ENCODE results near the gene ASCL5.

ASCL5 gene

DNA sequence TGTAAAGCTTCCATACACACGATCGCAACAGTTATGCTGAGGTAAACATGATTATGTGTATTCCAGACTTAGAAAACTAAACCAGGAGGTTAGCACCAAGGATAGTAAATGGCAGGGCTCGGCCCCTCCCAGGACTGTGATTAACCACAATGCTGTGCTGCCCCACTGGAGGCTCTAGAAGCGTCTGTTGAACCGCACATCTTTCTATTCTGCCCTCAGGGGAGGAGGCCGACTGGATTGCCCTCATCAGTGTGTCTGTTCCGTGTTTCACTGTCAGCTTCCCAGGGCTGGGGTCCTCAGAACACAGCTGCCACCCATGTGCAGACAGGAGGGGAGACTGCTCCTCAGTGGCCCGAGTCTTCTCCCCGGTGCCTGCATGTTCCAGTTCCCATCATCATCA is 12.8 kb upstream of the ASCL5 start:
- TF ChIP-seq, protein P1, sequence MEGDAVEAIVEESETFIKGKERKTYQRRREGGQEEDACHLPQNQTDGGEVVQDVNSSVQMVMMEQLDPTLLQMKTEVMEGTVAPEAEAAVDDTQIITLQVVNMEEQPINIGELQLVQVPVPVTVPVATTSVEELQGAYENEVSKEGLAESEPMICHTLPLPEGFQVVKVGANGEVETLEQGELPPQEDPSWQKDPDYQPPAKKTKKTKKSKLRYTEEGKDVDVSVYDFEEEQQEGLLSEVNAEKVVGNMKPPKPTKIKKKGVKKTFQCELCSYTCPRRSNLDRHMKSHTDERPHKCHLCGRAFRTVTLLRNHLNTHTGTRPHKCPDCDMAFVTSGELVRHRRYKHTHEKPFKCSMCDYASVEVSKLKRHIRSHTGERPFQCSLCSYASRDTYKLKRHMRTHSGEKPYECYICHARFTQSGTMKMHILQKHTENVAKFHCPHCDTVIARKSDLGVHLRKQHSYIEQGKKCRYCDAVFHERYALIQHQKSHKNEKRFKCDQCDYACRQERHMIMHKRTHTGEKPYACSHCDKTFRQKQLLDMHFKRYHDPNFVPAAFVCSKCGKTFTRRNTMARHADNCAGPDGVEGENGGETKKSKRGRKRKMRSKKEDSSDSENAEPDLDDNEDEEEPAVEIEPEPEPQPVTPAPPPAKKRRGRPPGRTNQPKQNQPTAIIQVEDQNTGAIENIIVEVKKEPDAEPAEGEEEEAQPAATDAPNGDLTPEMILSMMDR (IDR thresholded peaks at IDR 0.05) = no peak
- peak overlapping the region in 1 of 2 donors; percentile 91 for H3K27ac ChIP-seq
- no peak overlapping the region for H3K4me3 ChIP-seq
- no peak for DNase-seq (ENCODE audit: low spot score)

DNA sequence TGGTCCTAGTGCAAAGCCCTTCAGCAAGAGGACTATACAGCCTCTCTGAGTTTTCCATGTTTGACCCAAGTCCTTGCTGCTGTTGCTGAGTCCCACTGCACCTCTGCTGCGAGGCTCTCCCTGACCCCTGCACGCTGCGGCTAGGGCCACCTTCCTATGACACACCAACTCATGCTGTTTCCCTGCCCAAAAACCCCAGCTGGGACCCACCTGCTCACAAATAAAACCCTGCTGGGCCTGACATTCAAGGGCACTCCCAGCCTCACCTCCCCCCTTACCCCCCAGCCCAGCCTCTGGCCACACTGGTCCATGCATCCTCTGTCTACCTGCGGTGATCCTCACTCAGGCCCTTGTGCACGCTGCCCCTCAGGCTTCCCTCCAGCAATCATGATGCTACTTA is 12.3 kb upstream of the ASCL5 start:
- TF ChIP-seq, protein P1 (IDR thresholded peaks at IDR 0.05) = no peak
- peak overlapping the region in 1 of 2 donors; percentile 91 for H3K27ac ChIP-seq
- DNase-seq (ENCODE audit: low spot score) = no peak
- no peak overlapping the region for H3K4me3 ChIP-seq

DNA sequence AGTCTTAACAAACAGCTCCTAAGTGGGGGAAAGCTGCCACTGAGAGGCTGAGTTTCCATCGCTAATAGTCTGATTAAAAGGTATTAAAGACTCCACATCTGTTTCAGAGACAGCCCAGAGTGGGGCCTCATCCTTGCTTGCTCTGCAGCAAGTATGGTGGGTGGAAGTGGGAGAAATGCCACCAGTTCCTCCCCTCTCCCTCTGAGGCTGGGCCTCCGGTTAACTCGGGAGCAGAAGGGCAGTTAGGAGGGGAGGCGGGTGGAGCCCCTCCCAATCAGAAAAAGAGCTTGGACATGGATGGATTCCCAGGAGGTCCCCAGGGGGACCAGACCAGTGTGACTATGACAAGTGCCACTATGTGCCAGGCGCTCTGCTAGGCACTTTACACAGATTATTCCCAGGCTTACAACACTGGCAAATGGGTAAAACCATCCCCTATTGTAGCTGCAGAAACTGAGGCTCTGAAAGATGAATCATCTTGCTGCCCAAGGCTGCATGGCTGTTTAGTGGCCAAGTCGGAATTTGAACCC is 11.4 kb upstream of the ASCL5 start:
- peak overlapping the region; percentile 37 for H3K4me3 ChIP-seq
- peak overlapping the region; percentile 63 to 91 for H3K27ac ChIP-seq
- DNase-seq (ENCODE audit: low spot score) = no peak
- TF ChIP-seq, protein P1 (IDR thresholded peaks at IDR 0.05) = no peak

DNA sequence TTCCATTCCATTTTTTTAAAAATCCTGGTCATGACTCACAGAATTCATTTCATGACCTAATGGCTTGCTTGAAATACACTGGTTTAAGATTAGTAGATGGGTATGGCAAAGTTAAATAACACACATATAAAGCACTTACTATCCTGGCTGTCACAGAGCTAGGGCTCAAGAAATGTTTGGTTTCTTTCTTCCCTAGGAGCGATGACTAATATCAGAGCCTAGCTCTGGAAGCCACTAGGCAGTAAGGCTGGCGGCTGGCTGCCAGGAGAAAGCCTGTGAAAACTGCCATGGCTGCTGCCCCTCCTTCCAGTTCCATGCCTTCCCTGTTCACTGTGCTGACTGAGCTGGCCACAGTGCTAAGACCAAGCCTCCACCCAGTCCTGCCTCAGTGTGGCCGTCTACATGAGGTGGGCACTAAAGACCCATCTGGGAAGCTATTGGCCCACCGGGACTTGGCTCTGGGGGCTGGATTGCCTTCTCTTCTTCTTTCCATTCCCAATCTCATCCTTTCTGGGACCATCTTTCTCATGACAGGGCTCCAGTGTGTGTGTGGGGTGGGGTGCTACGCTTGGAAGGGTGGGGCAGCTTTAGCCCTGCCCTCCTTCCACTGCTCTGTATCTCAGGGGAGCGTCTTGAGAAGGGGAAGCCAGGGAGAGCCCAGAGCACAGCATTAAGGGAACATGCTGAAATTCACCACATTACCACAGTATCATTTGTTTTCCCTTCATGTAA is 10.8 kb upstream of the ASCL5 start:
- TF ChIP-seq, protein P1 (IDR thresholded peaks at IDR 0.05) = no peak
- DNase-seq (ENCODE audit: low spot score) = peak; percentile 83
- H3K4me3 ChIP-seq = peak overlapping the region; percentile 37
- peak overlapping the region; percentile 63 to 91 for H3K27ac ChIP-seq

DNA sequence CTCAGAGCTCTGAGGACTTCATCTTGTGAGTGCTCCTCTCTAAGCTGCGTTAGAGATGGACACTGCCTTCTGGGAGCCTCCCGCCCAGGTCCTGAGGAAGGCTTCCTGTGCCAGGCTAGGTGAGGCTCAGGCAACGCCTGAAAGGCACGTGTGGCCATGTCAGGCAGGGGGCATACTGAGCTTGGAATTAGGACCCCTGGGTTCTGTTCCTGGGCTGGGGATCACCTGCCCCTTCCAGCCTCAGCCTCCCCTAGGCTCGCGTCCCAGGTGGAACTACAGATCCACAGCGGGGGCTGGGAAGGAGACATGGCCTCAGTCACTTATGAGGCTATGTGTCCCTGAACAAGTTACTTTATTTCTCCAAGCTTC is 10.0 kb upstream of the ASCL5 start:
- DNase-seq (ENCODE audit: low spot score) = no peak
- Histone ChIP-seq H3K27ac (peak overlapping the region; percentile 63 to 91), H3K4me3 (no peak overlapping the region)
- TF ChIP-seq, protein P1 (IDR thresholded peaks at IDR 0.05) = no peak

DNA sequence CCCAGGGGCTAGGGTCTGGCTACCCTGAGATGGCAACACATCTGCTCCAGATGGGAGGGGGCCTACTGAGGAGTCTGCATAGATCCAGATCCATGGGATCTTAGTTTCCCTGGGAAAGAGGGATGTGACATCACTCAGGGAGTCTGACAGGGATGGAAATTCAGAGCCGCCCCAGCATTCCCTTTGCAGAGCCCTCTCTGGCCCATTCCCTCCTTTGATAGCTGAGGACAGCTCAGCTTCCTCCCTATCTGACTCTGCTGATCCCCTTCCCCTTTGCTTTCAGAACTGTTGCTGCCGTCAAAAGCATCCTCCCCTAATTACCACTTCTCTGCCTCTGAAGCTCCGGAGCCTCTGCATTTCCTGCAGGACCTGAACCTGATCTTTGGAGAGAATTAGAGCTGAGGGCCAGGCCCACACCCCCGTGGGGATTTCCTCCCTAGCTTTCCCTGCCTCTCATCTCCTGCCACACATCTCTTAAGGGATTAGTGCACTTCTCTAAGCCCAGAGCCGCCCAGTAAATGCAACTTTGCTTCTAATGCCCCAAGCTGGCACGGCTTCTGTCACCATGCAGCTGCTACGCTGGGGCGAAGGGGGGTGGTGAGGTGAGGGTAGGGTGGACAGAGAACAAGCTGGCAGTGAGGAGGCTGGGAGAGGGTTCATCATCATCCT is 9.5 kb upstream of the ASCL5 start:
- DNase-seq (ENCODE audit: low spot score) = no peak
- Histone ChIP-seq H3K27ac (peak overlapping the region; percentile 63 to 91), H3K4me3 (no peak overlapping the region)
- TF ChIP-seq, protein P1 (IDR thresholded peaks at IDR 0.05) = no peak

Measured in coronary artery (tissue), 2 donors.